Stimulated activated CD8-positive, alpha-beta memory T cell treated with anti-CD3 and anti-CD28 coated beads, Interleukin-4, amount 100 ng/mL, for 1 hour (primary cell): ENCODE results near the gene PADI3.

Source experiments
- DNase-seq, 2 donors: peaks; one replicate each; pipeline ENCODE4 v3.0.0-alpha.2; 2020; ENCODE audit warnings: low read depth in 2 of 2, low spot score in 1 of 2

PADI3 gene

GRCh38 chr1:17248781-17249180 is at the start of gene PADI3:
Gene PADI3 (plus strand): TSS chr1:17249098. CDS start chr1:17249138, 40 bp downstream.
- no peak for DNase-seq

- no peak for DNase-seq
These were observed 49.4 kb upstream of the PADI3 start for GRCh38 chr1:17199267-17200044.

- DNase-seq = no peak
These were observed 48.7 kb upstream of the PADI3 start for GRCh38 chr1:17200246-17200645.

GRCh38 chr1:17200756-17201155 is 48.1 kb upstream of the PADI3 start:
- no peak for DNase-seq

GRCh38 chr1:17201201-17202021 is 47.5 kb upstream of the PADI3 start:
- no peak for DNase-seq

GRCh38 chr1:17204546-17205440 is 44.1 kb upstream of the PADI3 start, which contains the start of gene PADI1:
Gene PADI1 (plus strand): TSS chr1:17205128. CDS start chr1:17205218, 90 bp downstream.
- DNase-seq = no peak

GRCh38 chr1:17205652-17206051 is 43.2 kb upstream of the PADI3 start:
- no peak for DNase-seq

- no peak for DNase-seq
These were observed 42.7 kb upstream of the PADI3 start for GRCh38 chr1:17206196-17206595.

GRCh38 chr1:17207046-17207445 is 41.9 kb upstream of the PADI3 start:
- no peak for DNase-seq

GRCh38 chr1:17207540-17207939 is 41.4 kb upstream of the PADI3 start:
- DNase-seq = no peak

GRCh38 chr1:17207966-17208418 is 40.9 kb upstream of the PADI3 start:
- peak in 1 of 2 donors; percentile 11 for DNase-seq

- DNase-seq = no peak
These were observed 40.4 kb upstream of the PADI3 start for GRCh38 chr1:17208546-17208945.

GRCh38 chr1:17209430-17209829 is 39.5 kb upstream of the PADI3 start:
- no peak for DNase-seq

GRCh38 chr1:17210176-17210575 is 38.7 kb upstream of the PADI3 start:
- no peak for DNase-seq

- DNase-seq = no peak
These were observed 37.5 kb upstream of the PADI3 start for GRCh38 chr1:17211377-17211776.

GRCh38 chr1:17212009-17212408 is 36.9 kb upstream of the PADI3 start:
- DNase-seq = no peak

GRCh38 chr1:17212487-17213121 is 36.3 kb upstream of the PADI3 start:
- peak; percentile 25 to 41 for DNase-seq

GRCh38 chr1:17213148-17213781 is 35.6 kb upstream of the PADI3 start:
- no peak for DNase-seq

GRCh38 chr1:17213782-17214148 is 35.1 kb upstream of the PADI3 start:
- no peak for DNase-seq

GRCh38 chr1:17214876-17215544 is 33.9 kb upstream of the PADI3 start:
- DNase-seq = no peak
